IPS-NIHi7 (cell line): ENCODE measurements around the gene MBOAT7.
A peak's percentile ranks its signal among the peaks of the same experiment; 100 is the strongest.

Experiments
- DNase-seq: peaks from one replicate; pipeline ENCODE4 v3.0.0; 2012; ENCODE audit warnings: mixed read lengths; ENCODE audit errors: extremely low spot score

MBOAT7 gene

DNA sequence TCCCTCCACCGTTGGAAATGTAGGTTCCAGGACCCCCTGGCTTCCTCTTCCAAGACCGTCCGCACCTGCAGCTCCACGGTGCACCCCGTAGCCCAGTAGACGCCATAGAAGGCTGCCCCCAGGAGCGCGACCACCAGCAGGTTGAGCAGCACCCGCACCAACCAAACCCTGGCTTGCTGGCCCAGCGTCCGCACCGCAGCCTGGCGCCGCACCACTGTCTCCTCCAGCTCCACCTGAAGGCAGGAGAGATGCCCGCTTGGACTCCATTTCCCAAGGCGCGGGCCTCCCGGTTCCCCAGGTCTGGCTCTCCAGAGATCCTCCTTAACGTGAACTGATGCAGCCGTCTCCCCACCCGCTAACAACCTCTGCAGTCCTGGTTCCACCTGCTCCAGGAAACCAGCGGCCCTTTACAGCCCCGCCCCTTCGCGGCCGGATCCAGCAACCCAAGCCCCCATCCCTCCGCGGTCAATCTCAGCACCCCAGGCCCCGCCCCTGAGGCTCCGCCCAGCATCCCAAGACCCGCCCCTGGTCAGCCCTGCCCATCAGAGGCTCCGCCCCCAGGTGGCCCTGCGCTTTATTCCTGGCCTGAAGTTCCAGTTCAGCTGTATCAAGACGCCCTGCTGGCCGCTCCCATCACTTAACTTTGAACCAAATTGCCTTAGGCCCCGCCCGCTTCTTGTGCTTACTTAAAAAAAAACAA lies 24.9 kb downstream of the MBOAT7 start:
- peak; percentile 90 for DNase-seq

GRCh38 chr19:54162884-54163283 lies 26.5 kb downstream of the MBOAT7 start:
- DNase-seq, result no peak

GRCh38 chr19:54162241-54162805 lies 27.1 kb downstream of the MBOAT7 start:
- peak; percentile 78 for DNase-seq

GRCh38 chr19:54160854-54161253 lies 28.5 kb downstream of the MBOAT7 start:
- DNase-seq, result no peak

GRCh38 chr19:54160182-54160811 lies 29.1 kb downstream of the MBOAT7 start:
- no peak for DNase-seq

- DNase-seq, result peak; percentile 97
Observed at GRCh38 chr19:54159352-54160181, 29.8 kb downstream of the MBOAT7 start, which contains the start of gene LENG1. TSS of gene LENG1 (minus strand) at chr19:54159721. CDS start at chr19:54159695, 26 bp downstream.

GRCh38 chr19:54158812-54159351 lies 30.5 kb downstream of the MBOAT7 start:
- no peak for DNase-seq

DNA sequence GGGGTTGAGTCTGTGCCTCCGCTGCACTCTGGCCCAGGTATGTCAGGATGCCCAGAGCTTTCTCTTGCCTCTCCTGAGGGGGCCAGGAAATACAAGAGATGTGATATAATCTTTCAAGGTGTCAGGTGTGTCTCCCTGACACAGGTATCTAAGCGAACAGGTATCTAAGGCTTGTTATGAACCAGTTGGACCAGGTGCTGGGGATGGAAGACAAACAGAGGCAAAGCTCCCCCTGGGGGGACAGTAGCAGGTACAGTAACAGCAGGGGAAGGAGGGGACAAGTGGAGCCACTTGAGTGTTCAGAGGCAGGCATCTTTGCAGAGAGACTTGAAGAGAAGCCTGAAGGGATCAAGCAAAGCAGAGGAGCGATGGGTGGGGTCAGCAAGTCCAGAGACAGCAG lies 32.4 kb downstream of the MBOAT7 start:
- no peak for DNase-seq

DNA sequence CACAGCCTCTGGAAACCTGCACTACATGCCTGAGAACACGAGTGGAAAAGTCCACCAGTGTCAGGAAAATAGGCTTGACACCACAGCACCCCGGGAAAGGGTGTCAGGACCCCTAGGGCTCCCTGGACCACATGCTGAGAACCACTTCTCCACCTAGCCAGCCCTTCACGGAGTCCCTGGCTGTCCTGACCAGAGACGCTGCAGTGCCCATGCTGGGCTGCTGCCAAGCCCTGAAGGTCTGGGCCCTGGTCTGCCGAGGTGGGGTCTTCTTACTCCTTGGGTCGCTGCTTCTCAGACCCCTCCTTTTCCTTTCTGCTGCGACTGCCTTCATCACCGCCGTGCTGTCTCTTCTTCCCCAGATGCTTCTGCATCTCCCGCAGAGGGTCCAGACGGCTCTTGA lies 32.9 kb downstream of the MBOAT7 start:
- no peak for DNase-seq

- DNase-seq, result no peak
Observed at GRCh38 chr19:54155694-54156093, 33.7 kb downstream of the MBOAT7 start.

DNA sequence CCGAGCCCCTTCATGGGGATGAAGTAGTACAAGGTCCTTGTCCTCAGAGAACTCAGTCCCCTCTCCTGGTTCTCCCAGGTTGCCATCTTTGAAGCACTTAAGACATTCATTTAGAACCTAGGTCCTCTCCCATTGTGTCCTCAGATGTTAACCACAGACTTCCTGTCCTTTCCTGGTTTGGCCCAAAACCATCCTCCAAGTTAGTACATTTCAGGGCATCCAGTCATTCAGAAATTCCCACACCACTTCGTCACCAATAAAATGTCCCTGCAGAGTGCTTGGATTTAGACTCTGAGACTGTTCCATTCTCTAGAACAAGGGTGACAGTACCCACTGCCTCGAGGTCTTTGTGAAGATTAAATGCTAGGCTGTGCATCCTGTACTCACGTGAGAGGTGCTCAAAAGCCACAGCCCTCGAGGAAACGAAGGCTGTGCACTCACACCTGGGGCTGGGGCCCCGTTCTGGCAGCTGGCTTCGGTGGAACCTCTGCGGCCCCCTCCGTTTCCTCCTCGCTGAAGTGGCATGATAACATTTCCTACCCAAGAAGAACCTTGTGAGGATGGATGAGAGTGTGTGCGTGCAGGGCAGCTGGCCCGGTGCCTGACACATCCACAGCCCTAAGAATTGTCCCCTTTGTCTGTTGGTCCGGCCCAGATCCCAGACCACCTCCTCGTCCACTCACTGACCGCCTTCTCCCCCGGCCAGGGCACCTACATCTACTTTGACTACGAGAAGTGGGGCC lies 34.6 kb downstream of the MBOAT7 start:
- no peak for DNase-seq

- DNase-seq, result no peak
Observed at GRCh38 chr19:54153731-54154326, 35.6 kb downstream of the MBOAT7 start.

GRCh38 chr19:54152878-54153524 lies 36.4 kb downstream of the MBOAT7 start:
- DNase-seq, result no peak

GRCh38 chr19:54152267-54152666 lies 37.1 kb downstream of the MBOAT7 start:
- DNase-seq, result no peak

GRCh38 chr19:54151362-54152035 lies 37.9 kb downstream of the MBOAT7 start:
- no peak for DNase-seq

DNA sequence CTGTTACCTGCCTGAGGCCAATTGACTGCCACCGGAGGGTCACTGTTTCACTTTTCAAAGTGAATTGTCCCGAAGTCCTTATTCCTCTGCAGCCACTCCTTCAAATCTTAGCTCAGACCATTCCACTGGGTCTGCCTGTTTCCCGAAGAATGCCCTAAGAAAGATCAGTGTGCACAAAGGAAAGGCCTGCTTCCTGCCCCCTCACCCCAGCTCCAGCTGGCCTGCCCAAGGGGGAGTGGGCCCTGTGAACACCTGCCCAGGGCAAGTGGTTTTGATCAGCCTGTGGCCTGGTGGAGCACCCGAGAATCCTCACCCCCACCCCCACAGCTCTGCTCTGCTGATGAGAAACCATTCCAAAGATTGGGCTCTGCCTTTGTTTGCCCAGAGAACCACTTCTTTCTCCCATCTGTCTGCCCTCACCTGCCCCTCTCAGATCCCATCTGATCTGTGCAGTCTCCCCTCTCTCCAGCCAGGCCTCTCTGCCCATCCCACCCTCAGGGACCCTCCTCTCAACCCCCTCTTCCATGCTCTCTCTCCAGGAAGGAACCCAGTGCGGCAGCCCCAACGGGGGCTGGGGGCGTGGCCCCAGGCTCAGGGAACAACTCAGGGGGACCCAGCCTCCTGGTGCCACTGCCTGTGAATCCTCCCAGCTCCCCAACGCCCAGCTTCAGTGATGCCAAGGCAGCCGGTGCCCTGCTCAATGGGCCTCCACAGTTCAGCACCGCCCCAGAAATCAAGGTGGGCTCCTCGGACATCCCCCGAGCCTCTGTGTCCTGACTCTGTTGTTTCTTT lies 40.2 kb downstream of the MBOAT7 start:
- no peak for DNase-seq

GRCh38 chr19:54148158-54148557 lies 41.2 kb downstream of the MBOAT7 start:
- DNase-seq, result no peak

DNA sequence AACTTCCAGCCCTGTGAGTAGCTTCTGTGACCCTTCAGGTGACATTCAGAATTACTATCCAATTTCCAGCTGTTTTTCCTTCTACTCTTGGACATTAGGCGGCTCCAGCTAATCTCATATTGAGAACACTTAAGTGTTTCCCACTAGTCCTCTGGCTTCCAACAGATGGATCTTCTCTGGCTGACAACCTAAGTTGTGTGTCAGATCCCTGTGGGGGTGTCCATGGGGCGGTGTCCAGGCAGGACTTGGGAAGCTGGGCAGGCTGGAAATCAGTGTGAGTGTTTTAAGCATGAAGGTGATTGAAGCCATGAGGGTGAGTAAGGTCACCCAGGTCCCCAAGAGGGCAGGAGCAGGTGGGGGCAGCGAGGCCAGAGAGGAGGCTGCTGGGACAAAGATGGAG lies 41.7 kb downstream of the MBOAT7 start:
- DNase-seq, result no peak
